Activated CD8-positive, alpha-beta memory T cell treated with anti-CD3 and anti-CD28 coated beads for 36 hours (primary cell): ENCODE data around the gene SAMD1. TPM values are rescaled to one million over a fixed set of nuclear protein-coding genes. Genes with fewer than 3 reads are reported as not detected.

Source experiments
- CTCF ChIA-PET: fragments of 350-600 bp; sonication (Branson Sonifier 250); formaldehyde crosslinking; loops from one replicate; lab custom pipeline; 2021; ENCODE audit warnings: antibody characterized with exemption; lab: Charles Lee
- POLR2A ChIA-PET: fragments of 350-600 bp; sonication (Branson Sonifier 250); formaldehyde crosslinking; loops from one replicate; lab custom pipeline; 2021; ENCODE audit warnings: antibody characterized with exemption; lab: Charles Lee
- total RNA-seq, 2 experiments: library from RNA; stranded (reverse); gene quantifications; one replicate each; pipeline ENCODE4 v1.2.3, GENCODE V29; 2021

Gene SAMD1
- total RNA-seq, 2 experiments from 2014 or later: 95.0 to 96.1 TPM

GRCh38 chr19:14096272-14096992, 5.9 kb upstream of the SAMD1 start:
- POLR2A ChIA-PET: no interaction called here
- CTCF ChIA-PET: interaction anchor here (0.7 kb wide), 2 partner anchors 144 to 388 kb away, joined by 4 to 6 read pairs; no protein-coding TSS in a partner anchor

GRCh38 chr19:14094854-14095253, 4.3 kb upstream of the SAMD1 start:
- ChIA-PET CTCF (interaction anchor here (2.2 kb wide), 1 partner anchor 19 kb away, joined by 6 read pairs; no protein-coding TSS in a partner anchor), POLR2A (no interaction called here)

GRCh38 chr19:14093117-14093823, 2.7 kb upstream of the SAMD1 start:
- CTCF ChIA-PET: interaction anchor here (1.1 to 2.2 kb wide), 3 partner anchors 19 to 22 kb away, joined by 3 to 6 read pairs (median 6); a partner anchor contains a TSS
- POLR2A ChIA-PET: no interaction called here

GRCh38 chr19:14091813-14092462, 1.4 kb upstream of the SAMD1 start:
- POLR2A ChIA-PET: interaction anchor here (0.8 to 1.7 kb wide), 3 partner anchors 10 to 45 kb away, joined by 4 to 8 read pairs (median 4); no protein-coding TSS in a partner anchor

GRCh38 chr19:14091081-14091812, 696 bp upstream of the SAMD1 start:
- POLR2A ChIA-PET: interaction anchor here (0.8 to 1.7 kb wide), 3 partner anchors 9 to 46 kb away, joined by 4 to 8 read pairs (median 4); no protein-coding TSS in a partner anchor

More at GRCh38 chr19:14091813-14092462, 1.4 kb upstream of the SAMD1 start:
- CTCF ChIA-PET: interaction anchor here (0.8 to 1.3 kb wide), 2 partner anchors 23 to 33 kb away, joined by 3 to 6 read pairs; no protein-coding TSS in a partner anchor

GRCh38 chr19:14089662-14090508, 666 bp downstream of the SAMD1 start:
- ChIA-PET POLR2A (interaction anchor here (1.0 kb wide), 1 partner anchor 482 kb away, joined by 3 read pairs; the partner anchor contains the start of gene NDUFB7), CTCF (interaction anchor here (0.7 kb wide), 2 partner anchors 95 to 246 kb away, joined by 3 to 6 read pairs; no protein-coding TSS in a partner anchor)

More at GRCh38 chr19:14091081-14091812, 696 bp upstream of the SAMD1 start:
- CTCF ChIA-PET: interaction anchor here (0.8 to 1.3 kb wide), 2 partner anchors 23 to 32 kb away, joined by 3 to 6 read pairs; no protein-coding TSS in a partner anchor

GRCh38 chr19:14089412-14089661, 1.2 kb downstream of the SAMD1 start:
- ChIA-PET CTCF (interaction anchor here (0.7 kb wide), 1 partner anchor 14 kb away, joined by 4 read pairs; no protein-coding TSS in a partner anchor), POLR2A (no interaction called here)

- POLR2A ChIA-PET: no interaction called here
- CTCF ChIA-PET: interaction anchor here (0.7 kb wide), 1 partner anchor 13 kb away, joined by 4 read pairs; no protein-coding TSS in a partner anchor
These were observed 1.7 kb downstream of the SAMD1 start for GRCh38 chr19:14088634-14089411.

- ChIA-PET POLR2A (no interaction called here), CTCF (no interaction called here)
These were observed 4.5 kb downstream of the SAMD1 start for GRCh38 chr19:14086098-14086497.

- ChIA-PET CTCF (interaction anchor here (1.1 kb wide), 1 partner anchor 29 kb away, joined by 5 read pairs; no protein-coding TSS in a partner anchor), POLR2A (no interaction called here)
These were observed 5.1 kb downstream of the SAMD1 start, which contains the start of gene C19orf67 for GRCh38 chr19:14085309-14085995. C19orf67 (minus strand) TSS chr19:14085783; CDS start chr19:14085627, 156 bp downstream.

- CTCF ChIA-PET: interaction anchor here (2.2 kb wide), 2 partner anchors 9 to 23 kb away, joined by 7 read pairs; no protein-coding TSS in a partner anchor
- POLR2A ChIA-PET: interaction anchor here (1.0 kb wide), 1 partner anchor 9 kb away, joined by 4 read pairs; no protein-coding TSS in a partner anchor
These were observed 7.9 kb downstream of the SAMD1 start for GRCh38 chr19:14082675-14082960.

GRCh38 chr19:14081797-14082674, 8.5 kb downstream of the SAMD1 start:
- POLR2A ChIA-PET: interaction anchor here (0.6 to 1.0 kb wide), 3 partner anchors 10 to 356 kb away, joined by 3 to 4 read pairs (median 3); partner anchors contain the start of gene ASF1B
- CTCF ChIA-PET: interaction anchor here (1.8 to 2.2 kb wide), 4 partner anchors 9 to 55 kb away, joined by 7 to 9 read pairs (median 7); partner anchors contain the start of gene ASF1B

- ChIA-PET CTCF (interaction anchor here (0.6 to 2.2 kb wide), 7 partner anchors 8 to 202 kb away, joined by 3 to 9 read pairs (median 7); partner anchors contain the start of genes ASF1B and MISP3), POLR2A (interaction anchor here (0.6 to 1.0 kb wide), 5 partner anchors 11 to 356 kb away, joined by 3 to 4 read pairs (median 3); partner anchors contain the start of gene ASF1B)
These were observed 9.4 kb downstream of the SAMD1 start for GRCh38 chr19:14080887-14081796.

GRCh38 chr19:14078411-14078810, 12.1 kb downstream of the SAMD1 start:
- CTCF ChIA-PET: interaction anchor here (0.6 to 0.7 kb wide), 3 partner anchors 13 to 234 kb away, joined by 3 to 8 read pairs (median 4); no protein-coding TSS in a partner anchor
- POLR2A ChIA-PET: interaction anchor here (0.7 kb wide), 2 partner anchors 21 to 25 kb away, joined by 3 to 7 read pairs; no protein-coding TSS in a partner anchor
